Activated CD4-positive, alpha-beta T cell treated with anti-CD3 and anti-CD28 coated beads, Interleukin-2, amount 50 U/mL, for 4 hours (primary cell): ENCODE measurements around the gene RTF1.
"Not testable (repeated sequence)": the region's sequence is repeated elsewhere in the genome, so short reads cannot be mapped to it uniquely, and the experiment has no call there.

Source experiments
- DNase-seq, 2 experiments: peaks; one replicate each; pipeline ENCODE4 v3.0.0-alpha.2; 2020

RTF1 gene

DNA sequence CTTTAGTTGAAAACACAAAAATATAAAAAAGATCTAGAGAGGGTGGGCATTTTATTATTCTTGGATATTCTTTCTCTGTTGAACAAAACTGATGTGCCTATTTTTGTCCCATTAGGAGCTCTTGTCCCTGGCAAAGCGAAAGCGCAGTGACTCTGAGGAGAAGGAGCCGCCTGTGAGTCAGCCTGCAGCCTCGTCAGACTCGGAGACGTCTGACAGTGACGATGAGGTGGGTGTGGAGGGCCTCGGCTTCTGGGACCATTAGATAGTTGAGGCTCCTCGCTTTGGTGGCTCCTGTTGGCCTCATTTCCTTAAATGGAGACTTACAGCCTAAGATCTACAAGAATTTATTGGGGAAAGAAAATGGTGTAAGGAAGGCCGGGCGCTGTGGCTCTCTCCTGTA lies 21.3 kb downstream of the RTF1 start:
- no peak for DNase-seq

DNA sequence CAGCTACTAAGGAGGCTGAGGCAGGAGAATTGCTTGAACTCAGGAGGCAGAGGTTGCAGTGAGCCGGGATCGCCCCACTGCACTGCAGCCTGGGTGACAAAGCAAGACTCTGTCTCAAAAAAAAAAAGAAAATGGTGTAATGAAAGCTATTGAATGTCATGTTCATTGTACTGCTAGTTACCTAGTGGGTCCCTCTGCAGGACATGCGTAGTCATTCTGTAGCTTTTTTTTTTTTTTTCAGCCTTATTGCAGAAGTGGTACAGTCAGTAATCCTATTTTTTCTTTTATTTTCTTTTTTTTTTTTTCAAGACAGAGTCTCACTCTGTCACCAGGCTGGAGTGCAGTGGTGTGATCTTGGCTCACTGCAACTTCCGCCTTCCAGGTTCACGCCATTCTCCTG lies 21.9 kb downstream of the RTF1 start:
- not testable (repeated sequence) for DNase-seq

DNA sequence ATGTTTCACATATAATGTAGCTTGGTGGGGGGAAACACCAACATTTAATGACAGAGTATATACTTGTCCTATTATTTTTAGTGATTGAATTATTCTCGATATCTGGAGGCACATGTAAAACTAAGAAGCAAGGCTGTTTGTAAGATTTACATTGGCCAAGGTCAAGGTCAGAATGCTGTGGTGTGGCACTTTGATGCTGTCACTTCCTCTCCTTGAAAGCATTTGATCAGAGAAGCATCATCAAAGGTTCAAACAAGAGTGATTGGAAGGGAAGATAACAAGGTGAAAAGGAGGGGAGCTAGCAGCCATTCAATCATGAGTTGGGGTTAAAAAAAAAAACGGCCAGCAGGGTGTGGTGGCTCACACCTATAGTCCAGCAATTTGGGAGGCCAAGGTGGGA lies 26.4 kb downstream of the RTF1 start:
- DNase-seq, result no peak

DNA sequence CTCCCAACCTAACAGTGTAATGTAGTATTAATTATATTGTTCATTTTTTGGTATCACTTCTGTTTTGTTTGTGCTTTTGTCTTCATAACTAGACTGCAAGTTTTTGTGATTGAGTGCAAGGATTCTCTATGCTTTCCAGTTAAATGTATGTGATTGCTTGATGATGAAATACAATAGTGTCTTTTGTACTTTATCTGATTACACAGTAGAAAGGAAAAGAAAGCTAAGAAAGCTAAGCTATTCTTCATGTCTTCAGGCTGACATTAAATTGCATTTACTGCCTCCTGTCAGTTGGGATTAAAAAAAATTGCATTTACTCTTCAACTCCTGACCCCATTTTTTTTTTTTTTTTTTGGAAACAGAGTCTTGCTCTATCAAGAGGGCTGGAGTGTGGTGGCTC lies 28.5 kb downstream of the RTF1 start:
- DNase-seq, result no peak

GRCh38 chr15:41462084-41462795 lies 45.3 kb downstream of the RTF1 start:
- DNase-seq, result no peak

GRCh38 chr15:41464889-41465580 lies 48.1 kb downstream of the RTF1 start:
- no peak for DNase-seq

GRCh38 chr15:41465822-41466421 lies 49.0 kb downstream of the RTF1 start:
- DNase-seq, result no peak

DNA sequence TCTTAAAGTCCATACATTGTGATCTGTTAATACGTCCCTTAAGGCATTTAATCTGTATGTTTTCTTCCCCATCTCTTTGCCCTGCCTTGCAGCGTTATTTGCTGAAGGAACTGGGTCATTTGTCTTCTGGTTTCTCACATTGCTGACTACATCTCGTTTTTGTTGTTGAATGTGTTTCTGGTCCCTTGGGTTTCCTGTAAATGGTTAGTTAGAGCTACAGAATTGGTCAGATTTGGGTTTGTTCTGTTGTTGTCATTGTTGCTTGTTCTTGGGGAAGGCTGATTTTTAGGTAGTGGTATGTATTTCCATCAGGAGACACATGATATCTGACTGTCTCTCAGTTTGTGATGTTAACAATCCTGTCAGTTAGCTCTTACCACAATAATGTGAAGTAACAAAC lies 49.8 kb downstream of the RTF1 start:
- no peak for DNase-seq

- DNase-seq, result not testable (repeated sequence)
Observed at GRCh38 chr15:41469644-41470043, 52.7 kb downstream of the RTF1 start.

DNA sequence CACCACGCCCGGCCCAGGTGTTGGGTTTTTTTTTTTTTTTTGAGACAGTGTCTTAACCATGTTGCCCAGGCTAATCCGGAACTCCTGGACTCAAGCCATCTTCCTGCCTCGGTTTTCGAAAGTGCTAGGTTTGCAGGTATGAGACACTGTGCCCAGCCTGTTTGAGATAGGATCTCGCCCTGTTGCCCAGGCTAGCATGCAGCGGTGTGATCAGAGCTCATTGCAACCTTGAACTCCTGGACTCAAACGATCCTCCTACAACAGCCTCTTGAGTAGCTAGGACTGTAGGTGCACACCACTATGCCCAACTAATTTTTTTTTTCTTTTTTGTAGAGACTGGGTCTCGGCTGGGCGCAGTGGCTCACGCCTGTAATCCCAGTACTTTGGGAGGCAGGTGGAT lies 56.5 kb downstream of the RTF1 start:
- DNase-seq, result no peak

DNA sequence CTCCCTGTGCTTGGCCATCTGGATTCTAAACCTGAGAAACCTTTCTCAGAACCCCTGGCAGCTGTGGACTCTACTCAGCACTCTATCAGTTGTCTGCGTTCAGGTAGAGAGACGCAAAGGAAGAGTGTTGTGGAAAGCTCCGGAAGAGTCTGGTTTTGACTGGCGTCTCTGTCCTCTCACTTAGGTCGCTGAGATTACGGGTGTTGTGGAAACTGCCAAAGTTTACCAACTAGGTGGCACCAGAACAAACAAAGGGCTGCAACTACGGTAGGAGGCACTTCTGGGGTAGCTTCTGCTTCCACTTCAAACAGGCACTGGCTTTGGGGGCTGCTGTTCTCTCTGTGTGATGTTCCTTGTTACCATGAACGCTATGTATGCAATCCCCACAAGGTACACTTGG lies 57.5 kb downstream of the RTF1 start:
- DNase-seq, result no peak

- DNase-seq, result no peak
Observed at GRCh38 chr15:41474941-41475340, 58.0 kb downstream of the RTF1 start.

DNA sequence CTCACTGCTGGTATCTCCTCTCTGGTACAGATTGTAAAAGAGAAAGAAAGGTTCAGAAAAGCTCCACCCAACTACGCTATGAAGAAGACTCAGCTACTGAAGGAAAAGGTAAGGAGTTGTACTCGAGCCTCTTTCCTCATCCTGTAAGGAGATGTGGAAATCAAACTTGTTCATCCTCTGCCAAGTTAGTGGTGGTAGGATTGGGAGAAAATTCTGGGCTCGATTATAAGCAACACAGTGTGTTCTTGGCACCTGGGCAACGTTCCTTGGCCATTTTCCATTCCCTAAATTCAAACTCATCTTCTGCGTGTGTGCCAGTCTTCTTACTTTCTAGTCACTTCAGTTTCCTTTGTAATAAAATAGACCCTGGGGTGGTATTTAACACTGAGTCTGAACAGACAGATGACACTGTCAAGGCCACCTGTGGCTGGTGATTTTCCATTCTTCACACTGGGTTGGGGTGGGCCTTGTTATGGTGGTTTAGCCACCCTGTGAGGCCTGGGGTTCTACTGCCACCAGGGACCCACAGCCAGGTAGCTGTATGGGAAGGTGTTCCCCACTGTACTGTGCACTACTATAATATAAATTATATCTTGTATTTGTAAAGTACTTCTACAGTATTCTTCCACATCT lies 59.6 kb downstream of the RTF1 start:
- no peak for DNase-seq

- no peak for DNase-seq
Observed at GRCh38 chr15:41480396-41481140, 63.7 kb downstream of the RTF1 start.

- DNase-seq, result no peak
Observed at GRCh38 chr15:41482110-41482877, 65.4 kb downstream of the RTF1 start.

DNA sequence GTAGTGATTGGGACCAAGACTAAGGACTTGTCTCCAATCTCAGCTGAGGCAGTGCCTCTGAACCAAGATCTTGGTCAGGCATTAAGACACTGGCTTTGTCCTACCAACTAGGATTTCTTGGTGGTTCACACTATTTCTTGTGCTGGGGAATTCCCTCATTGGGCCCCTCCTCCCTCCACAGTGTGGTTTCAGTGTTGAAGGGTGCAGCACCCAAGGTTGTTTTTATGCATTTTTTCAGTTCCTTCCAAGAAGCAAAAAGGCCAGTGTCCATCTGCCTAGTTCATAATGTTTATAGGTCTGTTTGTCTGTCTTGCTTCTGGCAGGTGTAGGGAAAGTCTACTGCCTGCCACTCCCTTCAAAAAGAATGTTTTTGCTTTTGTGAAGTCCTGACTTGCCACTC lies 66.2 kb downstream of the RTF1 start:
- DNase-seq, result no peak

GRCh38 chr15:41483519-41483918 lies 66.6 kb downstream of the RTF1 start:
- no peak for DNase-seq

GRCh38 chr15:41484937-41485625 lies 68.2 kb downstream of the RTF1 start:
- no peak for DNase-seq

GRCh38 chr15:41486286-41486685 lies 69.4 kb downstream of the RTF1 start:
- DNase-seq, result no peak

DNA sequence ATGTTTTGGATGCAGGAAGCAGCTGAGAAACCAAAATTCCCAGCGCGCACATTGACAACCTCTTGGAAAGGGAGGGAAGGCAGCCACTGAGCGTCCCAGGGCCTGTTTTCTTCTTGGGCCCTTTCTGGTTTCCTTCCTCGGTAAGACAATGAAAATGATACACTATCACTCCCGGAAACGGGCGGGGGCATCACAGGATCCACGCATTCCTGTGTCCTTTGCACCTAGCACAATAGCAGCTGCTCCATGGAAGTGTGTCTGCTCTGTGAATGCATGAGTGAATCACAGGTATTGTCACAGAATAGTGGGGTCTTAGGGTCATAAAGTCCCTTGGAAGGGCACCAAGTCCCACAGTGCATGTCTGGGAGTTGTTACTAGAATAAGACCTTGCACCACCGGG lies 70.5 kb downstream of the RTF1 start:
- no peak for DNase-seq

- no peak for DNase-seq
Observed at GRCh38 chr15:41487802-41488201, 70.9 kb downstream of the RTF1 start.

- DNase-seq, result no peak
Observed at GRCh38 chr15:41489641-41490040, 72.7 kb downstream of the RTF1 start.
